SH-SY5Y (cell line): Measurements from ENCODE around the gene AHI1.

Experiments
- GATA2 ChIP-seq: IDR thresholded peaks from 2 replicates; pipeline ENCODE4 v1.6.1; 2011; ENCODE audit warnings: mild to moderate bottlenecking, low read depth, low read length
- GATA3 ChIP-seq: IDR thresholded peaks from 2 replicates; pipeline ENCODE4 v1.6.1; 2011; ENCODE audit warnings: low read depth, mild to moderate bottlenecking, low read length, moderate library complexity

DNA sequence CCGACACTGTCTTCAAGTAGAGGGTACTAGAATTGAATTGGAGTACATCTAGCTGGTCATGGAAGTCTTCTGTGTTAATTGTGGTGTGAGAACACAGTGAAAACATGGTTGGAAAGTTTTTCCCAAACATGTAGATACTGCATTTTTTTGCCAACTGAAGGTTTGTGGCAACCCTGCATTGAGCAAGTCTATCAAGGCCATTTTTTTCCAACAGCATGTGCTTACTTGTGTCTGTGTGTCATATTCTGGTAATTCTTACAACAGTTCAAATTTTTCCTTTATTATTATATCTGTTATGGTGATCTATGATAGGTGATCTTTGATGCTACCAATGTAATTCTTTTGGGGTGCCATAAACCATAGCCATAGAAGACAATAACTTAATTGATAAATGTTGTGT, 169.4 kb downstream of the AHI1 start:
- TF ChIP-seq GATA2 = no peak
- TF ChIP-seq GATA3 = no peak
